ENCODE results near the gene CNTNAP1.

CNTNAP1 gene

GRCh38 chr17:42685831-42686230 lies 3.5 kb downstream of the CNTNAP1 start:
- no peak for DNase-seq (ENCODE audit: low read depth, low spot score)

- DNase-seq (ENCODE audit: low read depth, low spot score) = no peak
Observed at GRCh38 chr17:42686520-42687128, 4.3 kb downstream of the CNTNAP1 start.

DNA sequence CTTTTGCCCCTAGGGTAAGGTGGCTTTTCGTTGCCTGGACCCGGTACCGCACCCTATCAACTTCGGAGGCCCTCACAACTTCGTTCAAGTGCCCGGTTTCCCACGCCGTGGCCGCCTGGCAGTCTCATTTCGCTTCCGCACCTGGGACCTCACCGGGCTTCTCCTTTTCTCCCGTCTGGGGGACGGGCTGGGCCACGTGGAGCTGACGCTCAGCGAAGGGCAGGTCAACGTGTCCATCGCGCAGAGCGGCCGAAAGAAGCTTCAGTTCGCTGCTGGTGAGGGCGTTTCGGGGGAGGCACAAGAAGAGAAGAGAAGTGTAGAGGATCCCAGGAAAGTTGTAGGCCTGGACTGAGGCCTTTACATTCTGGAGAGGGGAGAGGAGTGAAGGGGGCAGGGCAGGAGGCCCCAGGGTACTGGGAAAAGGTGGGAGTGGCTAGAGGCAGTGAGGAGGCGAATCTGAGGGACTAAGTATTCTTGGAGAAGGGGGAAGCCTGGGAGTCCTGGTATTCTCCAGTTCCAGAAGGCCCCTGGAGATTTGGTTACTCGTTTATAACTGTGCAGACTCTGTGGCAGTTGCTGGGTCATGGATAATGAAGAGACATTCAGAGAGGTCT lies 5.5 kb downstream of the CNTNAP1 start:
- no peak for DNase-seq (ENCODE audit: low read depth, low spot score)

DNA sequence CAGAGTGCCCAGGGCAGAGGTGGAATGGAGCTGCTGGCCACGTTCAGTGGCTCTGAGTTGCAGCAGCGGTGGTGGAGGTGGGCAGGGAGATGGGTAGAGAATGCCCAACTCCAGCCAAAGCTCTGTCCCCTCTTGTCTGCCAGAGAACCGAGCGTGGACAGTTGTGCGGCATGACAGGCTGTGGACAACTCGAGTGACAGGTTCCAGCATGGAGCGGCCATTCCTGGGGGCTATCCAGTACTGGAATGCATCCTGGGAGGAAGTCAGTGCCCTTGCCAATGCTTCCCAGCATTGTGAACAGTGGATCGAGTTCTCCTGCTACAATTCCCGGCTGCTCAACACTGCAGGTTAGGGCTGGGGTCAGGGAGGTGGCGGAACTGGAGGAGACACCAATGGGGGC lies 8.3 kb downstream of the CNTNAP1 start:
- DNase-seq (ENCODE audit: low read depth, low spot score) = no peak

GRCh38 chr17:42691021-42691545 lies 8.8 kb downstream of the CNTNAP1 start:
- DNase-seq (ENCODE audit: low read depth, low spot score) = no peak

DNA sequence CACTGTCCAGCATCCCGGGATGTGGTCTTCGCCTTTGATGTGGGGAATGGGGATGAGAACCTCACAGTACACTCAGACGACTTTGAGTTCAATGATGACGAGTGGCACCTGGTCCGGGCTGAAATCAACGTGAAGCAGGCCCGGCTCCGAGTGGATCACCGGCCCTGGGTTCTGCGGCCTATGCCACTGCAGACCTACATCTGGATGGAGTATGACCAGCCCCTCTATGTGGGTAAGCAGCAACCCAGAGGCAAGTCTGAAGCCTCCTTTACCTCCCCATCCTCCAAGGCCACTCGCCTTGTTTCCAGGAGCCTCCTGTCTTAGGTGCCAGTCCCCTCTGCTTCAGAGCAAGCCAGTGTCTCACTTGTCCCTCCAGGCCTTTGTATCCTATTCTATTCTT lies 10.2 kb downstream of the CNTNAP1 start:
- no peak for DNase-seq (ENCODE audit: low read depth, low spot score)

GRCh38 chr17:42694524-42694923 lies 12.2 kb downstream of the CNTNAP1 start:
- no peak for DNase-seq (ENCODE audit: low read depth, low spot score)

DNA sequence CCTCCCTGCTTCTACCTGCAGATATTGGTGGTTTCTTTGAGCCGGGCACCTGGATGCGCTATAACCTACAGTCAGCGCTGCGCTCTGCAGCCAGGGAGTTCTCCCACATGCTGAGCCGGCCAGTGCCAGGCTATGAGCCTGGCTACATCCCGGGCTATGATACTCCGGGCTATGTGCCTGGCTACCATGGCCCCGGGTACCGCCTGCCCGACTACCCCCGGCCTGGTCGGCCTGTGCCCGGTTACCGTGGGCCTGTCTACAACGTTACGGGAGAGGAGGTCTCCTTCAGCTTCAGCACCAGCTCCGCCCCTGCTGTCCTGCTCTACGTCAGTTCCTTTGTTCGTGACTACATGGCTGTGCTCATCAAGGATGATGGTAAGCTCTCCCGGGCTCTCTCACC lies 13.2 kb downstream of the CNTNAP1 start:
- DNase-seq (ENCODE audit: low read depth, low spot score) = no peak

- DNase-seq (ENCODE audit: low read depth, low spot score) = no peak
Observed at GRCh38 chr17:42697108-42697811, 14.9 kb downstream of the CNTNAP1 start.

DNA sequence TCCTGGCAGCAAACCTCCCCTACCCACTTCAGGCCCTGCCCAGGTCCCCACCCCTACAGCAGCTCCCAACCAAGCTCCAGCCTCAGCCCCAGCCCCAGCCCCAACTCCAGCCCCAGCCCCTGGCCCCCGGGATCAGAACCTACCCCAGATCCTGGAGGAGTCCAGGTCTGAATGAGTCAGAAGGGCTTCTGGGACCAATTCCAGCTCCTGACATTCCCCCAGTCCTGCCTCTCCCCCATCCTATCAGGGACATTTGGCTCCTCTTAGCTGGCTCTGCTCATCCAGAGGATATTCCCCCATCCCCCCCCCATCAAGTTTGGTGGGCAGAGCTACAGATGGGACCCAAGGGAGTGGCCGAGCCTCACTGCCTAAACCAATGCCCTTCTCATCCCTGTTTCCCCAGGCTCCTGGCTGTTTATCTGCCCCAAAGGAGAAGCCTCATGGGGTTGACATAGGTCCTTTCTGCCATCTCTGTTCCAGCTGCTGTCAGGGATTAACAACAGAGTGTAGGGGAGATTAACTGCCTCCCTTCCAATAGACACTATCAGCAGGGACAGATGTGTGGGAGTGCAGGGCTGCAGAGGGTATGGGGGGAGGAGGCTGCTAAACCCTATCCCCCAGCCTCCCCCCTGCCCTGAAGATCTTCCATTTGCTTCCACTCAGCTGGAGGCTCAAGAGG lies 16.5 kb downstream of the CNTNAP1 start:
- no peak for DNase-seq (ENCODE audit: low read depth, low spot score)

DNA sequence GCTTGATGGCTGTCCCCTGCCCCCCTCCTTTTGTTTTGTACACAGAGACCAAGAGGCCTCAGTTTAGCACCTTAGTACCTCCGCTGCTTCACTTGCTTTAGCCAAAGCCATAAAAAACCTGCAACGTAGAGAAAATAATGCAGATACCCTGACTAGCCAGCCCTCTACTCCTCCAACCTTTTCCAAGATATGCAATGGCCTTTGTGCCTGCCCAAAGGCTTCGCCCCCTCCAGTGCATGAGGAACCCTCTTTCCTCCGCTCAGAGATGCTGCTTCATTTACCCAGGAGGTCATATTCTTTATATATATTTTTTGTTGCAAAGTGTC lies 17.0 kb downstream of the CNTNAP1 start:
- DNase-seq (ENCODE audit: low read depth, low spot score) = no peak

DNA sequence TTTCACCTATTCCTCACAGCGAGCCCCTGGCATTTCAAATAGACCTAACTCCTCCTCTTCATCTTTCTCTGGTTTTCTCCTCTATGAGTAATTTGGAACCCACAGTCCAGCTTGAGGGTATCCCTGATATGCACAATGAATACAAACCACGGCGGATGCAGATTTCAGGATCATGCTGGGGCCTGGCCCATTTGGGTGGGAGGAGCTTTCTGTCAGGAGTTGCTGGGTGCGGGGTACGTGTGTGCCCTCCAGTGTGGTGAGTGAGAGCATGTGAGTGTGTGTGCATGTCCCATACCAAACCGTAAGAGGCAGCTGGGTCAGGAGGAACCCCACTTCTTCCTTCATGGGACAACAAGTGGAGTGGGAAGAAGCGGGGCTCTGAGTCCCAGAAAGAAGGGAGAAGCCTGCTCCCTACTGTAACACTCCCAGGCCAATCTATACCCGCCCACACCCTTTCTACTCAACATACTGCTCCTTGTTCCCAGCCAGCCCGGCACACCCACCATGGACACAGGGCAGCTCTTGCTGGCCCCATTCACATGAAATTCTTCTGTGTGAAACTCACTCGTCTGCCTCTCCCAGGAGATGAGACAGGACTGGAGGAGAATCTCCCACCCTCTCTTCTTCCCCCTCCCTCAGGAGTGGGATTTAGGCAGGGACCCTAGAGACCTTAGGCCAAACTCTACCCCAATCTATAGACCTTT lies 18.4 kb downstream of the CNTNAP1 start:
- DNase-seq (ENCODE audit: low read depth, low spot score) = no peak

- no peak for DNase-seq (ENCODE audit: low read depth, low spot score)
Observed at GRCh38 chr17:42702446-42702845, 20.1 kb downstream of the CNTNAP1 start.

DNA sequence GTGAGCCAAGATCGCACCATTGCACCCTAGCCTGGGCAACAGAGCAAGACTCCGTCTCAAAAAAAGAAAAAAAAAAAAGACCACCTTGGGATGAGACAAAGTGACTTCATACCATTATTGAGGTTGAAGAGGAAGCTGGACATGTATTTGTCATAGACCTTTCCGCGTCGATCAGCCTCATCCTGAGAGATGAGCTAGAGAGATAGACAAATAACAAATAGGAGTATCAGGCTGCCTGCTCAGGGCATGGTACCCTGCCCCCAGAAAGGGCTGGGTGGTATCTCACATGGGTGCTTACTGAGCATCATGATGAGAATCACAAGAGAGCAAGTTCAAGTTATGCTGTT lies 22.1 kb downstream of the CNTNAP1 start:
- DNase-seq (ENCODE audit: low read depth, low spot score) = no peak

DNA sequence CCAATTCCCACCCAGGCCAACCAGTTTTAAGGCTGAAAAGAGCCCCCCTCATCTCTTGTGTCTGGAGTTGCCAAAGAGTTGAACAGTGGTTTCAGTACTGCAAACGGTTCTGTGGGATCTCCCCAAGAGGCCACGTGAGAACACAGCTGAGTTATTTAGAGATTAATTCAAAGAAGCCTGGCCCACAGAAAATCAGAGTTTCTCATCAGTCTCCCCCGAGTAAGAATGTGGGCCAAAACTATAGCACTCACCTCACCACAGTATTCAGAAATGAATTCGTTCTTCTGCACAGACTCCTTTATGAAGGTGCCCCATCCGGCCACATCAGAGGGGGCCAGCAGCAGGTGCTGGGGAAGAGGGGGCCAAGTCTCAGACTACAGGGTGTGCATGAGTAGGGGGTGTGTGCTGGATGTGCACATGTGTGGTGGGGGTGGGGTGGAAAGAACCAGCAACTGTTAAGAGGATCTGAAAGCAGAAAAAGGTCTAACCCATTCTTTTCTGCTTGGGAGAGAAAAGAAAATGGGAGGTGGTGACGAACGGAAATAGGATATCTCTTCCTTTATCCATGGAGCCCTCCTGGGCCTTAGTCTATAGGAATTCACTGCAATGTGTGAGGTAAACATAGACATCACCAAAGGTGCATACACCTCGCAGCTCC lies 22.6 kb downstream of the CNTNAP1 start:
- no peak for DNase-seq (ENCODE audit: low read depth, low spot score)

GRCh38 chr17:42706732-42707131 lies 24.4 kb downstream of the CNTNAP1 start:
- DNase-seq (ENCODE audit: low read depth, low spot score) = no peak

- DNase-seq (ENCODE audit: low read depth, low spot score) = no peak
Observed at GRCh38 chr17:42708588-42708987, 26.3 kb downstream of the CNTNAP1 start.

GRCh38 chr17:42709561-42709960 lies 27.2 kb downstream of the CNTNAP1 start:
- no peak for DNase-seq (ENCODE audit: low read depth, low spot score)

DNA sequence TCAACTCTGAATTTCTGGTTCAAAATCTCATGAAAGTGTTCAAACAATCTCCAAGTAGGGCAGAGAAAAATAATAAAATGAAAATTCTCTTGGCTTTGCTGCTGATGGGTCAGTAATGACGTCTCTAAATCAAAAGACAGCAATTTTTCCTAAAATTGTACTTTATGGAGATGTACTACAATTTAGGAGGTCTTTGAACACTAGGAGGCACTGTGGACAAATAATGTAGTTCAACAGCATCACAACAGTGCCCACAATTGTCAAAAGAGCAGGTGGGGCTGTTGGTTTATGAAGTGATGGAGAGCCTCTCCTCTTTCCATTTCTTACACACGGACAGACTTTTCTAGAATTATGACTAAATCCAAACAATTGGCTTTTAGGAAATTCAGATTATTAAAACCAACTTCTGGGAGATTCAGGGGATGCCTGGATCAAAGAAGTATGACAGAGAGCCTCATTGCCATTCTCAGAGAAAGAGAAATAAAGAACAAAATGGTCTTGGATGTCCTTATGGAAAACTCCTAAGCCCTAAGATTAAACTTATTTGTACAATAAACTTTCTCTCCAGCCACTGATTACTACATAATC lies 38.8 kb downstream of the CNTNAP1 start:
- no peak for DNase-seq (ENCODE audit: low read depth, low spot score)

DNA sequence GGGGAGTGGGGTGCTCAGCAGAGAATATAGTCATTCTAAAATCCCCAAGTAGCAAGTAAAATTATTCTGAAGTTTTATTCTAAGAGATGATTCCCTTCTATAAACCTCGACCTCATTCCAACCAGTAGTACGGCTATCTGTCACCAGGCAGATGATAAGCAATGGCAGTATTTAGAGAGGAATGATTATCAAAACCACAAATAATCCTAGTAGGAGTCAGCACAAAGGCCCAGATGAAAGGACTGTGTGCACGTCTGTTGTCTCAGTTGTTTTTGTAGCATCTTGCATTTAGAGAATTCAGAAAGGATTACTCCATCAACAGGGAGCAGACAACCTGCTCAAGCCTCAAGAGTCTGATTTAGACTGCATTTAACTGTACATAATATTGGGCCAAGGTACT lies 41.3 kb downstream of the CNTNAP1 start:
- DNase-seq (ENCODE audit: low read depth, low spot score) = no peak

- no peak for DNase-seq (ENCODE audit: low read depth, low spot score)
Observed at GRCh38 chr17:42725143-42725542, 42.8 kb downstream of the CNTNAP1 start.

Measured in brain pericyte (primary cell).